Panc1 (cell line): ENCODE measurements around the gene WFIKKN1. TPM values are rescaled to one million over a fixed set of nuclear protein-coding genes. Genes with fewer than 3 reads are reported as not detected.

Experiments
- ATAC-seq: fragments of 200-7000 bp; cut with Tn5 transposase; 2 replicates; pipeline ENCODE4 v1.9.1; 2020; ENCODE audit warnings: mild to moderate bottlenecking, moderate library complexity
- BruUV-seq: library from RNA; stranded (reverse); fragments of 400-500 nt; replicated peaks from 2 replicates; lab custom pipeline; 2021; lab: Mats Ljungman, UMichigan
- CTCF ChIA-PET: fragments of 300-600 bp; sonication (Branson Sonifier 250); formaldehyde crosslinking; loops from one replicate; lab custom pipeline; 2022; ENCODE audit warnings: antibody characterized with exemption; lab: Charles Lee
- POLR2A ChIA-PET: fragments of 300-600 bp; sonication (Branson Sonifier 250); formaldehyde crosslinking; loops from one replicate; lab custom pipeline; 2022; ENCODE audit warnings: antibody characterized with exemption; lab: Charles Lee
- DNase-seq: peaks from one replicate; pipeline ENCODE4 v3.0.0-alpha.2; 2010; ENCODE audit warnings: low read depth, low spot score
- H3K27ac ChIP-seq: 2 replicates; pipeline ENCODE4 v1.5.1; 2011; ENCODE audit warnings: mild to moderate bottlenecking, low read length, inconsistent platforms
- H3K27me3 ChIP-seq: fragments of 200-500 bp; sonication (Bioruptor generic); 2 replicates; pipeline ENCODE4 v1.6.0; 2014; ENCODE audit warnings: low read length, inconsistent platforms; ENCODE audit not compliant: control insufficient read depth, insufficient read depth
- H3K36me3 ChIP-seq: fragments of 200-500 bp; sonication (Bioruptor generic); 2 replicates; pipeline ENCODE4 v1.5.1; 2014; ENCODE audit warnings: inconsistent platforms, mild to moderate bottlenecking, low read length, moderate library complexity; ENCODE audit not compliant: control insufficient read depth, insufficient read depth
- H3K4me1 ChIP-seq: 2 replicates; pipeline ENCODE4 v1.5.1; 2011; ENCODE audit warnings: inconsistent platforms, mild to moderate bottlenecking, low read length, moderate library complexity; ENCODE audit not compliant: control insufficient read depth, insufficient read depth
- H3K4me3 ChIP-seq, 2 experiments: 2 replicates each; pipeline ENCODE4 v1.5.1; 2011 to 2012; ENCODE audit warnings: low read depth in 2 of 2, low read length in 2 of 2, mild to moderate bottlenecking in 2 of 2, inconsistent platforms in 1 of 2, moderate library complexity in 1 of 2
- H3K9me3 ChIP-seq: fragments of 200-500 bp; sonication (Bioruptor generic); 2 replicates; pipeline ENCODE4 v1.5.1; 2014; ENCODE audit warnings: low read depth, mild to moderate bottlenecking, inconsistent platforms, low read length, moderate library complexity; ENCODE audit not compliant: control insufficient read depth, insufficient read depth
- POLR2AphosphoS5 ChIP-seq: IDR thresholded peaks from 2 replicates; pipeline ENCODE4 v1.6.1; 2012; ENCODE audit warnings: mild to moderate bottlenecking, low read depth, low read length, moderate library complexity
- SIN3A ChIP-seq: IDR thresholded peaks from 2 replicates; pipeline ENCODE4 v1.6.1; 2012; ENCODE audit warnings: low read depth, mild to moderate bottlenecking, low read length, moderate library complexity, borderline replicate concordance; ENCODE audit not compliant: insufficient read depth
- TCF7L2 ChIP-seq: IDR thresholded peaks from 2 replicates; pipeline ENCODE4 v1.6.1; 2011; ENCODE audit warnings: mild to moderate bottlenecking, low read depth, low read length, inconsistent platforms
- in situ Hi-C: cut with HindIII; loops from 2 replicates; pipeline ENCODE4 v1.10.0; 2016; ENCODE audit warnings: low sequenced_read_pairs, low pct_unique_long_range_greater_than_20kb
- intact Hi-C: fragments of 100-400 bp; cut with micrococcal nuclease; formaldehyde crosslinking; loops from one replicate; pipeline ENCODE4 v1.10.0; 2022; ENCODE audit not compliant: unreplicated experiment
- total RNA-seq: library from RNA; stranded (reverse); gene quantifications from one replicate; pipeline ENCODE4 v1.2.1, GENCODE V29; 2021; ENCODE audit not compliant: unreplicated experiment
- TF ChIP-seq, protein P1 (sequence below): fragments of 450-650 bp; IDR thresholded peaks from 2 replicates; pipeline ENCODE4 v1.5.1; 2017; ENCODE audit warnings: mild to moderate bottlenecking
- TF ChIP-seq, protein P2 (sequence below), 2 experiments: IDR thresholded peaks; 2 replicates each; pipeline ENCODE4 v1.6.1; 2011 to 2012; ENCODE audit warnings: low read depth in 2 of 2, control low read depth in 1 of 2, low read length in 1 of 2, mild to moderate bottlenecking in 1 of 2, moderate library complexity in 1 of 2; ENCODE audit not compliant: insufficient read depth in 1 of 2

WFIKKN1 gene
- total RNA-seq, 1 experiment from 2014 or later: 2.0 TPM

DNA sequence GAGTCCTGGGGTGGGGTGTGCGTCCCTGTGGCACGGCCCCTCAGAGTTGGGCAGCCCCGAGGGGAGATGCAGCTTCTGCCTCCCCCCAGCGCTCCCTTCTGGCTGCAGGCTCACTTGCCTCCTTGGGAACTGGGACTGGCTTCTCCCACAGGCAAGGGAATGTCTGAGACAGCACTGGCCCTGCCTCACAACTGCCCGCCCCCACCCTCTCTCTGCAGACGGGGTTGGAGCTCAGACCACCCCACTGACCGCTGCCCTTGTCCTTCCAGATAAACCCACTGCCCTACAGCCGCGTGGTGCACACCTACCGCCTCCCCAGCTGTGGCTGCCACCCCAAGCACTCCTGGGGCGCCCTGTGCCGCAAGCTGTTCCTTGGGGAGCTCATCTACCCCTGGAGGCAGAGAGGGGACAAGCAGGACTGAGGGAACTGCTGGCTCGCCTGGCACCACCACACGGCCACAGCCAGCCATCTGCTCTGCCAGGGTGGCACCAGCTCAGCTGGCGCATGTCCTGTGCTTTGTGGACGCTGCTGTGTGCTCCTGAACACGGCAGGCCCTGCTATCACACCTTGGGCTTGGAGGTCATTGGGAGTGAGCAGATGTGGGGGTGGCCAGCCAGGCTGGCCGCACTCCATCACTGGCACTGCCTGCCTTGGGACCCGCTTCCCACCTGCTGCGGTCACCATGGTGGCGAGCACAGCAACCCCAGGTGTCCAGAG is 48.0 kb upstream of the WFIKKN1 start:
- POLR2A ChIA-PET: no interaction called here
- CTCF ChIA-PET: interaction anchor here (0.6 kb wide), 1 partner anchor 14 kb away, joined by 5 read pairs; no protein-coding TSS in a partner anchor

DNA sequence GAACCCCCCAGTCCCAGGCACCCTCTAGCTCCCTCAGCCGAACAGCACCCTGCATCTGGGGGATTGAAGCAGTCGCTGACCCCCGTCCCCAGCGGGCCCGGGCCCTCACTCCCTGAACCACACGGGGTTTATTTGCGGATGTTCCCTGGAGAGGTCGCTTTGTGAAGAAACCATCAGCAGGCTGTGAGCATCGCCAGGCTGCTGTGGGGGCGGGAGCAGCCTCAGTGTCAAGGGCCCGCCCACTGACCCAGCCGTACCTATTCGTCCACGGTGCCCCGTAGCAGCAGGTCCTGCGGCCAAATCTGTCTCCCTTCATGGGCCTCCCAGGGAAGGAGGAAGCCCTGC is 47.3 kb upstream of the WFIKKN1 start:
- Histone ChIP-seq H3K27me3 (no peaks in the 10 kb centered on the region), H3K4me3 (no peak overlapping the region), H3K27ac (no peak overlapping the region), H3K9me3 (no peaks in the 10 kb centered on the region), H3K36me3 (no peaks in the 10 kb centered on the region), H3K4me1 (peaks cover 27% of the 10 kb centered on the region)
- CTCF ChIA-PET: no interaction called here
- TSS peak; percentile 48 for BruUV-seq
- POLR2A ChIA-PET: no interaction called here
- ATAC-seq (0 out of 2 replicates have a peak, but pooled peaks have one; percentile 12), DNase-seq (no peak)
- intact Hi-C loops: no loop called here
- TF ChIP-seq, protein P1, sequence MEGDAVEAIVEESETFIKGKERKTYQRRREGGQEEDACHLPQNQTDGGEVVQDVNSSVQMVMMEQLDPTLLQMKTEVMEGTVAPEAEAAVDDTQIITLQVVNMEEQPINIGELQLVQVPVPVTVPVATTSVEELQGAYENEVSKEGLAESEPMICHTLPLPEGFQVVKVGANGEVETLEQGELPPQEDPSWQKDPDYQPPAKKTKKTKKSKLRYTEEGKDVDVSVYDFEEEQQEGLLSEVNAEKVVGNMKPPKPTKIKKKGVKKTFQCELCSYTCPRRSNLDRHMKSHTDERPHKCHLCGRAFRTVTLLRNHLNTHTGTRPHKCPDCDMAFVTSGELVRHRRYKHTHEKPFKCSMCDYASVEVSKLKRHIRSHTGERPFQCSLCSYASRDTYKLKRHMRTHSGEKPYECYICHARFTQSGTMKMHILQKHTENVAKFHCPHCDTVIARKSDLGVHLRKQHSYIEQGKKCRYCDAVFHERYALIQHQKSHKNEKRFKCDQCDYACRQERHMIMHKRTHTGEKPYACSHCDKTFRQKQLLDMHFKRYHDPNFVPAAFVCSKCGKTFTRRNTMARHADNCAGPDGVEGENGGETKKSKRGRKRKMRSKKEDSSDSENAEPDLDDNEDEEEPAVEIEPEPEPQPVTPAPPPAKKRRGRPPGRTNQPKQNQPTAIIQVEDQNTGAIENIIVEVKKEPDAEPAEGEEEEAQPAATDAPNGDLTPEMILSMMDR: no peak
- no peak for TF ChIP-seq POLR2AphosphoS5
- no peak for TF ChIP-seq TCF7L2
- no peak for TF ChIP-seq SIN3A
- TF ChIP-seq, protein P2, sequence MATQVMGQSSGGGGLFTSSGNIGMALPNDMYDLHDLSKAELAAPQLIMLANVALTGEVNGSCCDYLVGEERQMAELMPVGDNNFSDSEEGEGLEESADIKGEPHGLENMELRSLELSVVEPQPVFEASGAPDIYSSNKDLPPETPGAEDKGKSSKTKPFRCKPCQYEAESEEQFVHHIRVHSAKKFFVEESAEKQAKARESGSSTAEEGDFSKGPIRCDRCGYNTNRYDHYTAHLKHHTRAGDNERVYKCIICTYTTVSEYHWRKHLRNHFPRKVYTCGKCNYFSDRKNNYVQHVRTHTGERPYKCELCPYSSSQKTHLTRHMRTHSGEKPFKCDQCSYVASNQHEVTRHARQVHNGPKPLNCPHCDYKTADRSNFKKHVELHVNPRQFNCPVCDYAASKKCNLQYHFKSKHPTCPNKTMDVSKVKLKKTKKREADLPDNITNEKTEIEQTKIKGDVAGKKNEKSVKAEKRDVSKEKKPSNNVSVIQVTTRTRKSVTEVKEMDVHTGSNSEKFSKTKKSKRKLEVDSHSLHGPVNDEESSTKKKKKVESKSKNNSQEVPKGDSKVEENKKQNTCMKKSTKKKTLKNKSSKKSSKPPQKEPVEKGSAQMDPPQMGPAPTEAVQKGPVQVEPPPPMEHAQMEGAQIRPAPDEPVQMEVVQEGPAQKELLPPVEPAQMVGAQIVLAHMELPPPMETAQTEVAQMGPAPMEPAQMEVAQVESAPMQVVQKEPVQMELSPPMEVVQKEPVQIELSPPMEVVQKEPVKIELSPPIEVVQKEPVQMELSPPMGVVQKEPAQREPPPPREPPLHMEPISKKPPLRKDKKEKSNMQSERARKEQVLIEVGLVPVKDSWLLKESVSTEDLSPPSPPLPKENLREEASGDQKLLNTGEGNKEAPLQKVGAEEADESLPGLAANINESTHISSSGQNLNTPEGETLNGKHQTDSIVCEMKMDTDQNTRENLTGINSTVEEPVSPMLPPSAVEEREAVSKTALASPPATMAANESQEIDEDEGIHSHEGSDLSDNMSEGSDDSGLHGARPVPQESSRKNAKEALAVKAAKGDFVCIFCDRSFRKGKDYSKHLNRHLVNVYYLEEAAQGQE (IDR thresholded peaks at IDR 0.05; ENCODE audit: insufficient read depth in 1 of 2, low read depth in 2 of 2, low read length in 1 of 2): no peak
- in situ Hi-C loops: no loop called here

More for the DNA sequence above, 48.0 kb upstream of the WFIKKN1 start:
- DNase-seq (no peak), ATAC-seq (no peak)
- Histone ChIP-seq H3K9me3 (no peaks in the 10 kb centered on the region), H3K4me3 (no peak overlapping the region), H3K27me3 (no peaks in the 10 kb centered on the region), H3K4me1 (peaks cover 27% of the 10 kb centered on the region), H3K27ac (no peak overlapping the region), H3K36me3 (no peaks in the 10 kb centered on the region)
- in situ Hi-C loops (no loop called here), intact Hi-C loops (no loop called here)
- TF ChIP-seq, protein P1: peak; percentile 56
- TF ChIP-seq TCF7L2: no peak
- BruUV-seq: no TSS peak
